Measurements from ENCODE around the gene BTRC. TPM values are rescaled to one million over a fixed set of nuclear protein-coding genes. Genes with fewer than 3 reads are reported as not detected.

BTRC gene
- total and polyA plus RNA-seq, 2 donors (not counting 3 experiments of a cell fraction or from before 2014, with no cell fraction given) = 11.6 to 18.5 TPM

- no TSS peak for BruUV-seq (replicated peaks)
- no peak overlapping the region for H3K27ac ChIP-seq (ENCODE audit: insufficient read depth, low read depth, low read length)
- H3K4me2 ChIP-seq (ENCODE audit: insufficient read depth, low read length) = no peak overlapping the region
- no peaks in the 10 kb centered on the region for H3K36me3 ChIP-seq (ENCODE audit: control insufficient read depth in 2 of 2, extremely low read depth in 1 of 2, insufficient read depth in 2 of 2, low read length in 2 of 2)
- dilution Hi-C loops (cut with MboI; ENCODE audit: extremely low pct_ligation_motif_present, low sequenced_read_pairs) (no loop called here), intact Hi-C loops (cut with micrococcal nuclease) (loop anchor here (1.0 kb wide), 1 partner anchor 75 kb away; no protein-coding TSS in a partner anchor)
- POLR2A ChIA-PET = no interaction called here
- no peaks in the 10 kb centered on the region for H3K9me1 ChIP-seq (replicated peaks; ENCODE audit: control insufficient read depth, extremely low read depth, insufficient read depth, low read length)
- no peak overlapping the region for H3K4me3 ChIP-seq (replicated peaks in 1 of 3; ENCODE audit: insufficient read depth in 1 of 3, low read depth in 1 of 3, low read length in 3 of 3)
- CTCF ChIA-PET = interaction anchor here (0.6 to 3.1 kb wide), 5 partner anchors 16 to 164 kb away, joined by 3 to 14 read pairs (median 5); no protein-coding TSS in a partner anchor
- no peaks in the 10 kb centered on the region for H4K20me1 ChIP-seq (replicated peaks; ENCODE audit: control insufficient read depth, extremely low read depth, insufficient read depth, low read length)
- H3K4me1 ChIP-seq (ENCODE audit: control insufficient read depth, extremely low read depth, insufficient read depth, low read length) = no peaks in the 10 kb centered on the region
- TF ChIP-seq MYC (IDR thresholded peaks at IDR 0.05; ENCODE audit: low read depth, low read length) (no peak), CTCF (IDR thresholded peaks at IDR 0.05; ENCODE audit: extremely low read depth in 1 of 2, insufficient read depth in 1 of 2, low read depth in 1 of 2, low read length in 2 of 2) (peak in 1 of 2 donors; percentile 33), EZH2 (IDR thresholded peaks at IDR 0.05; ENCODE audit: borderline replicate concordance, low read depth, low read length, severe bottlenecking) (no peak)
- FAIRE-seq = no peak
- H2AFZ ChIP-seq (ENCODE audit: low read depth, low read length) = no peak overlapping the region
- no peaks in the 10 kb centered on the region for H3K9me3 ChIP-seq (replicated peaks; ENCODE audit: control insufficient read depth, insufficient read depth, low read length)
- no peaks in the 10 kb centered on the region for H3K27me3 ChIP-seq (ENCODE audit: control insufficient read depth in 2 of 2, insufficient read depth in 2 of 2, low read length in 2 of 2)
- H3K9ac ChIP-seq (replicated peaks; ENCODE audit: extremely low read depth, insufficient read depth, low read length) = no peak overlapping the region
- H3K79me2 ChIP-seq (ENCODE audit: control insufficient read depth, insufficient read depth, low read length) = no peaks in the 10 kb centered on the region
- DNase-seq (ENCODE audit: low read depth, low spot score) = peak; percentile 34
These were observed 141.5 kb downstream of the BTRC start for GRCh38 chr10:101495324-101495925.

GRCh38 chr10:101504438-101504837 lies 150.5 kb downstream of the BTRC start:
- no peaks in the 10 kb centered on the region for H3K79me2 ChIP-seq (ENCODE audit: control insufficient read depth, insufficient read depth, low read length)
- no peak overlapping the region for H3K4me2 ChIP-seq (ENCODE audit: insufficient read depth, low read length)
- H3K9me3 ChIP-seq (replicated peaks; ENCODE audit: control insufficient read depth, insufficient read depth, low read length) = no peaks in the 10 kb centered on the region
- no peak overlapping the region for H2AFZ ChIP-seq (ENCODE audit: low read depth, low read length)
- H4K20me1 ChIP-seq (replicated peaks; ENCODE audit: control insufficient read depth, extremely low read depth, insufficient read depth, low read length) = peaks cover 3% of the 10 kb centered on the region
- H3K36me3 ChIP-seq (ENCODE audit: control insufficient read depth in 2 of 2, extremely low read depth in 1 of 2, insufficient read depth in 2 of 2, low read length in 2 of 2) = no peaks in the 10 kb centered on the region
- TF ChIP-seq MYC (IDR thresholded peaks at IDR 0.05; ENCODE audit: low read depth, low read length) (no peak), FOS (IDR thresholded peaks at IDR 0.05; ENCODE audit: borderline replicate concordance, insufficient read depth, low read length) (no peak), POLR2A (IDR thresholded peaks at IDR 0.05; ENCODE audit: low read depth, low read length) (no peak), CTCF (IDR thresholded peaks at IDR 0.05; ENCODE audit: extremely low read depth in 1 of 2, insufficient read depth in 1 of 2, low read depth in 1 of 2, low read length in 2 of 2) (no peak), POLR2AphosphoS5 (IDR thresholded peaks at IDR 0.05; ENCODE audit: insufficient read depth, low read depth, low read length) (no peak)
- no peak overlapping the region for H3K4me3 ChIP-seq (replicated peaks in 1 of 3; ENCODE audit: insufficient read depth in 1 of 3, low read depth in 1 of 3, low read length in 3 of 3)
- no peaks in the 10 kb centered on the region for H3K4me1 ChIP-seq (ENCODE audit: control insufficient read depth, extremely low read depth, insufficient read depth, low read length)
- no peak overlapping the region for H3K27ac ChIP-seq (ENCODE audit: insufficient read depth, low read depth, low read length)
- intact Hi-C loops (cut with micrococcal nuclease) = no loop called here
- FAIRE-seq (no peak), DNase-seq (ENCODE audit: low read depth, low spot score) (no peak)
- H3K9me1 ChIP-seq (replicated peaks; ENCODE audit: control insufficient read depth, extremely low read depth, insufficient read depth, low read length) = no peaks in the 10 kb centered on the region
- dilution Hi-C loops (cut with MboI; ENCODE audit: extremely low pct_ligation_motif_present, low sequenced_read_pairs) = no loop called here
- POLR2A ChIA-PET = no interaction called here
- H3K9ac ChIP-seq (replicated peaks; ENCODE audit: extremely low read depth, insufficient read depth, low read length) = no peak overlapping the region
- H3K27me3 ChIP-seq (ENCODE audit: control insufficient read depth in 2 of 2, insufficient read depth in 2 of 2, low read length in 2 of 2) = no peaks in the 10 kb centered on the region
- BruUV-seq (replicated peaks) = no TSS peak
- CTCF ChIA-PET = no interaction called here
